Transverse colon (tissue), 4 donors: ENCODE measurements around the gene STK10. TPM values are rescaled to one million over a fixed set of nuclear protein-coding genes. Genes with fewer than 3 reads are reported as not detected.

Experiments used
- DNase-seq: peaks from one replicate; pipeline ENCODE4 v3.0.0-alpha.2; 2019
- H3K27ac ChIP-seq, 4 donors: fragments of 200-600 bp; sonication (generic); 2 replicates each; pipeline ENCODE4 v1.5.1; 2016 to 2018; ENCODE audit warnings: inconsistent platforms in 4 of 4
- H3K27me3 ChIP-seq: fragments of 200-600 bp; sonication (generic); 2 replicates; pipeline ENCODE4 v1.5.1; 2017; ENCODE audit warnings: inconsistent platforms
- H3K36me3 ChIP-seq, 4 donors: fragments of 200-600 bp; sonication (generic); 2 replicates each; pipeline ENCODE4 v1.5.1; 2017 to 2019; ENCODE audit warnings: inconsistent platforms in 4 of 4
- H3K4me1 ChIP-seq, 4 donors: fragments of 200-600 bp; sonication (generic); 2 replicates each; pipeline ENCODE4 v1.5.1; 2017 to 2020; ENCODE audit warnings: inconsistent platforms in 4 of 4
- H3K4me3 ChIP-seq, 4 donors: fragments of 200-600 bp; sonication (generic); 1 replicate in 1 of 4; 2 replicates in 3 of 4; pipeline versions ENCODE4 v1.5.1 to v1.6.1; 2017 to 2019; ENCODE audit warnings: inconsistent platforms in 4 of 4
- H3K9me3 ChIP-seq, 2 donors: fragments of 200-600 bp; sonication (generic); 2 replicates each; pipeline ENCODE4 v1.5.1; 2017 to 2019; ENCODE audit warnings: inconsistent platforms in 2 of 2
- EP300 ChIP-seq: sonication (generic); formaldehyde crosslinking; IDR thresholded peaks from one replicate; pipeline ENCODE4 v1.6.1; 2017; ENCODE audit warnings: antibody characterized with exemption, low read depth
- POLR2A ChIP-seq: fragments of 450-650 bp; IDR thresholded peaks from one replicate; pipeline ENCODE4 v1.6.1; 2016; ENCODE audit warnings: antibody characterized with exemption, mild to moderate bottlenecking, moderate library complexity
- POLR2AphosphoS5 ChIP-seq, 3 donors: sonication (generic); formaldehyde crosslinking; IDR thresholded peaks; one replicate each; pipeline ENCODE4 v1.6.1; 2016; ENCODE audit warnings: antibody characterized with exemption in 3 of 3
- WGBS, 2 donors: methylation state at CpG; one replicate each; pipeline ENCODE4 v1.1.5; 2018; ENCODE audit warnings: low coverage in 1 of 2; 5-methylcytosine and 5-hydroxymethylcytosine counted together
- in situ Hi-C, 4 donors: fragments of 200-750 bp; cut with MboI; loops; one replicate each; pipeline versions ENCODE4 v1.15.0 to v1.15.1; 2017; ENCODE audit warnings: low sequenced_read_pairs in 3 of 4, low pct_ligation_motif_present in 1 of 4, low pct_unique_long_range_greater_than_20kb in 1 of 4
- intact Hi-C: fragments of 100-400 bp; cut with DNase I; formaldehyde crosslinking; loops from one replicate; pipeline ENCODE4 v1.15.1; 2023; ENCODE audit warnings: low total_unique reads
- total RNA-seq, 4 donors: library from RNA; depleted of rRNA; stranded (reverse); fragments of >200 nt; gene quantifications; one replicate each; pipeline ENCODE4 v1.1.0, GENCODE V29; 2016
- TF ChIP-seq, protein P1 (sequence below), 5 experiments: fragments of 200-600 bp in 3 of 5; fragments of 450-650 bp in 2 of 5; sonication (generic) in 3 of 5; IDR thresholded peaks; 1 replicate in 2 of 5; 2 replicates in 3 of 5; pipeline ENCODE4 v1.5.1; 2016 to 2017; ENCODE audit warnings: antibody characterized with exemption in 5 of 5, inconsistent platforms in 3 of 5, mild to moderate bottlenecking in 2 of 5, moderate library complexity in 1 of 5

The STK10 gene
- total RNA-seq, 4 donors from 2014 or later, result 21.2 to 207 (median 49.3) TPM

DNA sequence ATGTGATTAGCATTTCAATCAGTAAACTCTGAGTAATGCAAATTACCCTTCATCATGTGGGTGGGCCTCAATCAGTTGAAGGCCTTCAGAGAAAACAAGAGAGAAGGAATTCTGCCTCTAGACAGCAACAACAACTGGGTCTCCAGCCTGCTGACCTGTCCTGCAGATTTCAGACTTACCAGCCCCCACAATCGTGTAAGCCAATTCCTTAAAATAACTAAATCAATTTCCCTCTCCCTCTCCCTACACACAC lies 139.9 kb downstream of the STK10 start:
- WGBS, 2 donors, result 100% methylated on average over 1 of the region's 1 CpG; no CpG with 5 or more reads in 1 of the 2 donors
- no peak overlapping the region for H3K27ac ChIP-seq

DNA sequence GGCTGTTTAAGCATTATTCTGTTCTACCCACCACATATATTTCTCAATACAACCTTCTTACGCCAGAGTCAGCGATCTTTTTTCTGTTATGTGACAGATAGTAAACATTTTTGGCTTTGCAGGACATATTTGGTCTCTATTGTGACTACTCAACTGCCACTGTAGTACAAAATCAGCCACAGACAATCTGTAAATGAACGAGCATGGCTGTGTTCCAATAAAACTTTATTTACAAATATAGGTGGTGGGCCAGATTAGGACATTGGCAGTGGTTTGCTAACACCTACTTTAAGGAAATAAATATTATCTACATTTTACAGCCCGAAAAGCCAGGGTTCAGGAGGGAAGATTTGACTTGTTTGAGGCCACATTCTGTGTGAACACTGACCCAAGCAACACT lies 141.4 kb downstream of the STK10 start:
- H3K27me3 ChIP-seq, result no peaks in the 10 kb centered on the region
- in situ Hi-C loops (loop anchor here (10.0 to 25.0 kb wide), 3 partner anchors 132 to 634 kb away; partner anchors contain the start of gene FGF18 (in 4 of the 4)), intact Hi-C loops (loop anchor here (10.0 kb wide), 1 partner anchor 132 kb away; no protein-coding TSS in a partner anchor)
- H3K9me3 ChIP-seq, result no peaks in the 10 kb centered on the region
- peaks cover 0 to 11% (median 0%) of the 10 kb centered on the region in 4 donors for H3K36me3 ChIP-seq
- no peak overlapping the region for H3K4me3 ChIP-seq
- WGBS, 2 donors, result 90 to 93% methylated on average over 2 to 4 of the region's 4 CpGs
- TF ChIP-seq POLR2AphosphoS5 (IDR thresholded peaks at IDR 0.05) (no peak), POLR2A (no peak), EP300 (no peak)
- TF ChIP-seq, protein P1, sequence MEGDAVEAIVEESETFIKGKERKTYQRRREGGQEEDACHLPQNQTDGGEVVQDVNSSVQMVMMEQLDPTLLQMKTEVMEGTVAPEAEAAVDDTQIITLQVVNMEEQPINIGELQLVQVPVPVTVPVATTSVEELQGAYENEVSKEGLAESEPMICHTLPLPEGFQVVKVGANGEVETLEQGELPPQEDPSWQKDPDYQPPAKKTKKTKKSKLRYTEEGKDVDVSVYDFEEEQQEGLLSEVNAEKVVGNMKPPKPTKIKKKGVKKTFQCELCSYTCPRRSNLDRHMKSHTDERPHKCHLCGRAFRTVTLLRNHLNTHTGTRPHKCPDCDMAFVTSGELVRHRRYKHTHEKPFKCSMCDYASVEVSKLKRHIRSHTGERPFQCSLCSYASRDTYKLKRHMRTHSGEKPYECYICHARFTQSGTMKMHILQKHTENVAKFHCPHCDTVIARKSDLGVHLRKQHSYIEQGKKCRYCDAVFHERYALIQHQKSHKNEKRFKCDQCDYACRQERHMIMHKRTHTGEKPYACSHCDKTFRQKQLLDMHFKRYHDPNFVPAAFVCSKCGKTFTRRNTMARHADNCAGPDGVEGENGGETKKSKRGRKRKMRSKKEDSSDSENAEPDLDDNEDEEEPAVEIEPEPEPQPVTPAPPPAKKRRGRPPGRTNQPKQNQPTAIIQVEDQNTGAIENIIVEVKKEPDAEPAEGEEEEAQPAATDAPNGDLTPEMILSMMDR (IDR thresholded peaks at IDR 0.05), result no peak
- no peak for DNase-seq
- H3K4me1 ChIP-seq, result no peaks in the 10 kb centered on the region
- no peak overlapping the region for H3K27ac ChIP-seq

More for the DNA sequence above, 139.9 kb downstream of the STK10 start:
- no peak for DNase-seq
- in situ Hi-C loops (loop anchor here (10.0 to 25.0 kb wide), 3 partner anchors 133 to 636 kb away; partner anchors contain the start of gene FGF18 (in 4 of the 4)), intact Hi-C loops (loop anchor here (10.0 kb wide), 1 partner anchor 133 kb away; no protein-coding TSS in a partner anchor)
- Histone ChIP-seq H3K4me1 (peaks cover 0 to 7% (median 2%) of the 10 kb centered on the region in 4 donors), H3K27me3 (no peaks in the 10 kb centered on the region), H3K36me3 (peaks cover 0 to 11% (median 0%) of the 10 kb centered on the region in 4 donors), H3K4me3 (no peak overlapping the region), H3K9me3 (no peaks in the 10 kb centered on the region)
- TF ChIP-seq, protein P1 (IDR thresholded peaks at IDR 0.05), result no peak
- no peak for TF ChIP-seq EP300
- TF ChIP-seq POLR2AphosphoS5 (IDR thresholded peaks at IDR 0.05), result no peak

DNA sequence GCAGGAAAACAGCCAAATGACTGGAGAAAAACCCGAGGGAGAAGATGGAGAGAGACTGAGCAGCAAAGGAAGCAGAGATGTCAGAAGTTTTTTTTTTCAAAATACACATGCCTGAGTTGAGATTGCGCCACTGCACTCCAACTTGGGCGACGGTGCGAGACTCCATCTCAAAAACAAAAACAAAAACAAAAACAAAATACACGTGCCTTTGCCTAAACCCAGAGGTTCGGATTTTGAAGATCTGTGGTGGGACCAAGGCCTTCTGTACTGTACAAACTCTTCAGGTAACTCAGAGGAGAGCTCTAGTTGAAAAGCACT lies 142.8 kb downstream of the STK10 start:
- Histone ChIP-seq H3K9me3 (no peaks in the 10 kb centered on the region), H3K27me3 (no peaks in the 10 kb centered on the region), H3K4me1 (no peaks in the 10 kb centered on the region), H3K4me3 (no peak overlapping the region), H3K36me3 (peaks cover 0 to 7% (median 0%) of the 10 kb centered on the region in 4 donors), H3K27ac (no peak overlapping the region)
- TF ChIP-seq POLR2AphosphoS5 (IDR thresholded peaks at IDR 0.05), result no peak
- TF ChIP-seq, protein P1 (IDR thresholded peaks at IDR 0.05), result no peak
- no peak for TF ChIP-seq POLR2A
- in situ Hi-C loops, result loop anchor here (10.0 to 25.0 kb wide), 3 partner anchors 130 to 633 kb away; partner anchors contain the start of gene FGF18 (in 4 of the 4)
- intact Hi-C loops, result loop anchor here (10.0 kb wide), 1 partner anchor 130 kb away; no protein-coding TSS in a partner anchor
- WGBS, 2 donors, result 79 to 86% methylated on average over 7 of the region's 7 CpGs
- DNase-seq, result no peak

DNA sequence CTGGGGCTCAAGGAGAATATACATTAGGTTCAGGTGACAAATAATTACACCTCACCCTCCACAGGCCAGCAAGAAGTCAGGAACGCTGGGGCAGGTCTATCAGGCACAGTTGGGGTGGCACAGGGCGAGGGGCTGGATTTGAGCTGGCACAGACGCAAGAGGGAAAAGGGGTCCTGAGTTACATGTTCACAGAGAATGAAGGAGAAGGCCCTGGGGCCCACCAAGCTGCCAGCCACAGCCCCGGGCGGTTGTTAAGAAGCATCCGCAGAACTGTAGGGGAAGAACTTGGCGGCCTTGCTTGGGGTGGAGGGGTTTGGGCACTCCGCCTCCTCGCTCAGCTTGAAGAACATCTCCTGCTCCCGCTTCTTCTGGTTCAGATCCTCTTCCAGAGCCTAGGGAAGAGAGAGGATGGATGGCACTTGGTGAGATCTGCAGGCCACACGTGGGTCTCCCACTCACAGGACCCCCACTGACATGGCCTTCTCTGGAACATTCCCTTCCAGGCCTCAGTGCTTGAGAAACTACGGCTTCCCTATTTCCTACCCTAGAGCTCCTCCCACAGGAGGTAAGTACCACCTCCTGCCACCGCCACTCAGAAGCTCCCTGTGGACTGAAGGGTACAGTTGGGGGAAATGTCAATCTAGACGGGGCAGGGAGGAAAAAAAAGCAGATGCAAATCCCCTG lies 143.3 kb downstream of the STK10 start:
- in situ Hi-C loops (loop anchor here (10.0 to 25.0 kb wide), 3 partner anchors 130 to 632 kb away; partner anchors contain the start of gene FGF18 (in 4 of the 4)), intact Hi-C loops (loop anchor here (10.0 kb wide), 1 partner anchor 130 kb away; no protein-coding TSS in a partner anchor)
- H3K36me3 ChIP-seq, result peaks cover 0 to 7% (median 0%) of the 10 kb centered on the region in 4 donors
- no peak for DNase-seq
- no peaks in the 10 kb centered on the region for H3K9me3 ChIP-seq
- H3K27ac ChIP-seq, result no peak overlapping the region
- no peak overlapping the region for H3K4me3 ChIP-seq
- 74 to 89% methylated on average over 5 to 14 of the region's 14 CpGs for WGBS, 2 donors
- TF ChIP-seq POLR2AphosphoS5 (IDR thresholded peaks at IDR 0.05), result no peak
- no peak for TF ChIP-seq POLR2A
- TF ChIP-seq, protein P1 (IDR thresholded peaks at IDR 0.05), result no peak
- no peak for TF ChIP-seq EP300
- no peaks in the 10 kb centered on the region for H3K4me1 ChIP-seq
- no peaks in the 10 kb centered on the region for H3K27me3 ChIP-seq
